ENCODE data around the gene SEMA5A.
"Not testable (repeated sequence)": the region's sequence is repeated elsewhere in the genome, so short reads cannot be mapped to it uniquely, and the experiment has no call there.

The SEMA5A gene

GRCh38 chr5:9431496-9432258 is 114.2 kb downstream of the SEMA5A start:
- no peak for DNase-seq

GRCh38 chr5:9431151-9431495 is 114.8 kb downstream of the SEMA5A start:
- no peak for DNase-seq

- DNase-seq = no peak
Observed at GRCh38 chr5:9430306-9430705, 115.6 kb downstream of the SEMA5A start.

- no peak for DNase-seq
Observed at GRCh38 chr5:9429691-9430215, 116.1 kb downstream of the SEMA5A start.

- no peak for DNase-seq
Observed at GRCh38 chr5:9428272-9428671, 117.6 kb downstream of the SEMA5A start.

- DNase-seq = no peak
Observed at GRCh38 chr5:9425710-9426109, 120.2 kb downstream of the SEMA5A start.

- DNase-seq = no peak
Observed at GRCh38 chr5:9423571-9423970, 122.3 kb downstream of the SEMA5A start.

- DNase-seq = no peak
Observed at GRCh38 chr5:9421884-9422283, 124.0 kb downstream of the SEMA5A start.

- DNase-seq = no peak
Observed at GRCh38 chr5:9419794-9420193, 126.1 kb downstream of the SEMA5A start.

- DNase-seq = no peak
Observed at GRCh38 chr5:9415566-9415965, 130.3 kb downstream of the SEMA5A start.

- DNase-seq = no peak
Observed at GRCh38 chr5:9415091-9415490, 130.8 kb downstream of the SEMA5A start.

GRCh38 chr5:9411142-9411541 is 134.7 kb downstream of the SEMA5A start:
- DNase-seq = no peak

- DNase-seq = no peak
Observed at GRCh38 chr5:9409413-9409960, 136.4 kb downstream of the SEMA5A start.

- DNase-seq = no peak
Observed at GRCh38 chr5:9408964-9409363, 136.9 kb downstream of the SEMA5A start.

- DNase-seq = no peak
Observed at GRCh38 chr5:9405196-9405754, 140.6 kb downstream of the SEMA5A start.

- no peak for DNase-seq
Observed at GRCh38 chr5:9401786-9402472, 143.9 kb downstream of the SEMA5A start.

GRCh38 chr5:9399783-9400182 is 146.1 kb downstream of the SEMA5A start:
- not testable (repeated sequence) for DNase-seq

GRCh38 chr5:9399094-9399493 is 146.8 kb downstream of the SEMA5A start:
- DNase-seq = no peak

GRCh38 chr5:9398227-9398626 is 147.6 kb downstream of the SEMA5A start:
- no peak for DNase-seq

- no peak for DNase-seq
Observed at GRCh38 chr5:9396285-9396770, 149.5 kb downstream of the SEMA5A start.

GRCh38 chr5:9395706-9396105 is 150.2 kb downstream of the SEMA5A start:
- DNase-seq = no peak

- DNase-seq = no peak
Observed at GRCh38 chr5:9394221-9394620, 151.7 kb downstream of the SEMA5A start.

- no peak for DNase-seq
Observed at GRCh38 chr5:9392625-9393024, 153.2 kb downstream of the SEMA5A start.

GRCh38 chr5:9391080-9391479 is 154.8 kb downstream of the SEMA5A start:
- DNase-seq = no peak
